GM21528 (cell line): ENCODE data around the gene NUP62.
A peak's percentile ranks its signal among the peaks of the same experiment; 100 is the strongest.

Experiments used
- ATAC-seq: cut with Tn5 transposase; IDR thresholded peaks from one replicate; pipeline ENCODE4 v1.9.1; 2021; ENCODE audit warnings: mild to moderate bottlenecking, moderate library complexity; ENCODE audit not compliant: unreplicated experiment, low FRiP score

NUP62 gene

GRCh38 chr19:49872245-49873128 lies 56.8 kb downstream of the NUP62 start:
- ATAC-seq, result no peak

GRCh38 chr19:49871349-49871985 lies 57.8 kb downstream of the NUP62 start:
- ATAC-seq, result no peak

- no peak for ATAC-seq
Measured at GRCh38 chr19:49870309-49870901, 58.9 kb downstream of the NUP62 start.

- peak; percentile 63 for ATAC-seq
Measured at GRCh38 chr19:49869484-49870308, 59.6 kb downstream of the NUP62 start.

GRCh38 chr19:49869009-49869483 lies 60.3 kb downstream of the NUP62 start:
- peak; percentile 5 for ATAC-seq

GRCh38 chr19:49866933-49867782 lies 62.1 kb downstream of the NUP62 start, which contains the start of gene PNKP:
PNKP (minus strand) TSS chr19:49867576; CDS start chr19:49867204, 372 bp downstream.
- ATAC-seq, result peak; percentile 39

- ATAC-seq, result no peak
Measured at GRCh38 chr19:49864890-49865289, 64.4 kb downstream of the NUP62 start.

GRCh38 chr19:49863935-49864320 lies 65.4 kb downstream of the NUP62 start:
- no peak for ATAC-seq

- ATAC-seq, result no peak
Measured at GRCh38 chr19:49863254-49863934, 65.9 kb downstream of the NUP62 start.

GRCh38 chr19:49862391-49863253 lies 66.7 kb downstream of the NUP62 start:
- ATAC-seq, result no peak

- no peak for ATAC-seq
Measured at GRCh38 chr19:49861541-49862378, 67.5 kb downstream of the NUP62 start.

- no peak for ATAC-seq
Measured at GRCh38 chr19:49861107-49861506, 68.2 kb downstream of the NUP62 start.

GRCh38 chr19:49860336-49861102 lies 68.8 kb downstream of the NUP62 start:
- no peak for ATAC-seq

- no peak for ATAC-seq
Measured at GRCh38 chr19:49859682-49860335, 69.5 kb downstream of the NUP62 start.

GRCh38 chr19:49858088-49858985 lies 71.0 kb downstream of the NUP62 start:
- no peak for ATAC-seq
